HG02759 (cell line): ENCODE data around the gene ENPP6.
"Not testable (repeated sequence)": the region's sequence is repeated elsewhere in the genome, so short reads cannot be mapped to it uniquely, and the experiment has no call there.

Source experiments
- ATAC-seq: cut with Tn5 transposase; IDR thresholded peaks from one replicate; pipeline ENCODE4 v1.9.1; 2021; ENCODE audit warnings: mild to moderate bottlenecking, moderate library complexity; ENCODE audit not compliant: unreplicated experiment

The ENPP6 gene

GRCh38 chr4:184150102-184150839 is 67.4 kb downstream of the ENPP6 start:
- no peak for ATAC-seq

DNA sequence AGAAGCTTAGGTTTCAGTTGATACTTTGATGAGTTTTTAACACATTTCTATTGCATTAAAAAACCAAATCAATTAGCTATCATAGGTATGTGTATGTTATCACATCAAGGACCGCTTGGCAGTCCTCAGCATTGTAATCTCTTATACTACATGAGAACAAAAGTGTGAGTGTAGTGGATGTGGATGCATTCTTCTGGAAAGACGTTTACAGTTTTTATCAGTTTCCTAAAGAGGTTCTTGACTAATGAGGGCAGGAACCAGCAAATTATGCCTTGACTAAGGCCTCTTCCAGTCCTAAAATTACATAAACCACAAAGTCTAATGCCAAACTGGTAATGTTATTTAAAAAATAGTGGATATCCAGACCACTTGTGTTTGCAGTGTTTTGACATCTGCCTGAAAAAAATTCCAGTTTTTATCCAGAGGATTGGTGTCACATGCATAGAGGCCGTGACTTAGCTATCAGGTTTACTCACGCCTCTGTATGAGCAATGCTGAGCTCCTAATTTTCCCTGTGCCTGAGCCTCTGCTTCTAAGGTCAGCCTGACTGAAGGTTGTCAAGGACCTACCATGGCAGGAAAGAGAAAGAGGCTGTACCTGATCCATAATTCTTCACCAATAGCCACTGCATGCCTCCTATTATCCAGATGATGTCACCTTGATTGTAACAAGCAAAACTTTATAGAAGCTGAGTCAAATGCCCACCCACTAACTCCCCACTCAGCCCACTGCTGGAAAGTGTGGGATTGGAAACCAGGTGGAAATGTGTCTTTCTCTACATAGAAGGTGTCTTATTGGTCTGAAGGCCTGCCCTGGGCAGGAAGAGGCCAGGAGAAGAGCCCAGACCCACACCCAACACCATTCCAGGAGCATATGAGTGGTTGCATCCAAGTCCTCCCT is 68.7 kb downstream of the ENPP6 start:
- ATAC-seq: no peak

- no peak for ATAC-seq
Measured at GRCh38 chr4:184147858-184148737, 69.6 kb downstream of the ENPP6 start.

- ATAC-seq: no peak
Measured at GRCh38 chr4:184146951-184147350, 70.7 kb downstream of the ENPP6 start.

GRCh38 chr4:184145596-184145995 is 72.1 kb downstream of the ENPP6 start:
- ATAC-seq: no peak

DNA sequence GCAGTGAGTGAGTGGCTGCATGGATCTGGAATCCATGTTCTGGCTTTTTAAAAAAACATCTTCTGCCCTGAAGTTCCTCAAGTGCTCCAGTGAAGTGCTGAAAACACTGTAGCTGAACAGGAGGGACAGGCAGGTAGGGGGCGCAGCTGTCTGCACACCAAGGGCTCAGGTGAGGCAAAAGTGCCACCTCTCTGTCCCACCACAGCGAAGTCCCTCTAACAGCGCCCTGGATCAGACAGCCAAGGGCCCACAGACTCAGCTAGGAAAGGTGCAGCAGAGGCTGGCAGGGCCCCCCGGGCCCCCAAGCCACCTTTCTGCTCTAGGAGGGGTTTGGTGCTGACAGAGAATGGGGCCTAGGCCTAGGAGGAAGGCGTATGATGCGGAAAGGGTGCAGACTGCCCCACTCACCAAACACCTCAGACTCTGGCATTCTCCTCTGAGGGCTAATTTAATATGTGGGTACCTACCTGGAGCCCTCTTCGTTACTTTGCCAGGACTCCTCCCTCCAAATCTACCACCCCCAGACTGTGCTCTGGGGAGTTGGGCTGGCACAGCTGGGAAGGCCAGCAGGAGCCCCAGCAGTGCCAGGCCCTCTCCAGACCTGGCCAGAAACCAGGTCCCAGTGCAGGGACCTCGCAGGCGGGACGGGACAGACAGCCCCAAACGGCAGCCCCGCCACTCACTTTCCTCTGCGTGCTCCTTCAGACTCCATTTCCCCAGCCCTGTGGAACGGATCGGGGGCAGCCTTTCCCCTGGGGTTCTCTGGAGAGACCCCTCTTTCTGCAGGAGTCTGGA is 73.7 kb downstream of the ENPP6 start:
- ATAC-seq: no peak

DNA sequence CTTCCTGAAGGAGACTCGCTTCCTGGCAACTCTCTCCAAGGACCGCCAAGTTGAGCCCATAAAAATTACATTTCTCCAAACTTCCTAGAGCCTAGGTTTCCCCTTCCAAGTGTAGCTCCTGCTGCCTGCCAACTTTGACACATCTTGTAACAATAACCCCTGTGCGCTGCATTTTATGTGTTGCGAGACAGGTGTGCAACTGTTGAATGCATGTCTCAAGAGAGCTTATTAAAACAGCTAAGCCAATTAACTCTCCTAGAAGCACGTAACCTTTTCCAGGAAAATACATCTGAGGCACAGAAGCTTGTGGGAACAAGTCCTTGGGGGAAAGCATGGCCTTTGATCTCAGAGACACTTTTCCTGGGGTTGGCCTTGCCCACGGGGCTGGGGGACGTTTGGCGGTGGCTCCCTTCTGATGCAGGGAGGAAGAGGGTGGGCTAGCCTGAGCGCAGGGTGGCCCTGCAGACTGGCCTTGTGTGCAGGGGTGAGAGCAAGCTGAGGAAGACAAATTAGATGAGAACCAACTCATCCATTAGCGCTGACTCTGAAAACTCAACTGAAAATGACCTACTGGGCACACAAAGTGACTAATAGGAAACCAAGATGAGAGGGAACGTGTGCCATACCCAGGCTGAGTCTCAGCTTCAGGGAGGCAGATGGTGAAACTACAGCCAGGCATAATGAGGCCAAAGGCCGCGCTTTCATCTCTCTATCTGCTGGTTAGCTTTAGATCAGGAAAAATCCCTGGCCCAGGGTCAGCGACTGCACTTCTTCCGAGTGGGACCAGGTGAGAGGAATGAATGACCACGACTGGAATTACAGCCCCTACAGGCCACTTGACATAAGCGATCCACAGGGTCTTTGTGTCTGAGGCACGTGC is 75.3 kb downstream of the ENPP6 start:
- no peak for ATAC-seq

GRCh38 chr4:184140901-184141300 is 76.8 kb downstream of the ENPP6 start:
- not testable (repeated sequence) for ATAC-seq

DNA sequence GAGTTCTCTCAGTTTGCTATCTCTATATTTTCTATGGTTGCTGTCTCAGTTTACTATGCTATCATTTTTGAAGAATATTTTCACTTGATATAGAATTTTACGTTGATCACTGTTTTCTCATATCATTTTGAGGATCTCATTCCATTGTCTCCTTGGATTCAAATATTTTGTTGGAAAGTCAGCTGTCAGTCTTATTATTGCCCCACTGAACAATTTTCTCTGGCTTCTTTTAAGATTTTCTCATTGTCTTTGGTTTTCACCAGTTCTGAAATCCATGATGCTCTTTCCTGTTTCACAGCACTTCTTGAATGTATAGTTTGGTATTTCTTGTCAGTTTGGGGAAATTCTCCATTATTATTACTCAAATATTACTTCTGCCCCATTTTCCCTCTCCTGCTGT is 81.1 kb downstream of the ENPP6 start:
- ATAC-seq: no peak

DNA sequence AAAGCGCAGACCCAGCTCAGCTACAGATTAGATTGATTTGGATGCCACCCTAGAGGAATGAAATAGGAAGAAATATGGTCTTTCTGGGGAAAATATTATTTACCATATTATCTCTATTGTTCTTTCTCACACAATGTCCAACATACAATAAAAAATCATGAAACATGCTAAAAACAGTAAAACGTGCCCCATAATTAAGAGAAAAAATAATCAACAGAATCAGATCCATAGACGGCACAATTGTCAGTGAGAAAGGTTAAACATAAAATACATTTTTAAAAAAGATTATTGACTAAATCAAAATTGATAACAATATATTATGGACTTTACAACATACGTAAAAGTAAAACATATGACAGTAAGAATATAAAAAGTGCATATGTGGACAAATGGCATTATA is 90.9 kb downstream of the ENPP6 start:
- ATAC-seq: no peak

DNA sequence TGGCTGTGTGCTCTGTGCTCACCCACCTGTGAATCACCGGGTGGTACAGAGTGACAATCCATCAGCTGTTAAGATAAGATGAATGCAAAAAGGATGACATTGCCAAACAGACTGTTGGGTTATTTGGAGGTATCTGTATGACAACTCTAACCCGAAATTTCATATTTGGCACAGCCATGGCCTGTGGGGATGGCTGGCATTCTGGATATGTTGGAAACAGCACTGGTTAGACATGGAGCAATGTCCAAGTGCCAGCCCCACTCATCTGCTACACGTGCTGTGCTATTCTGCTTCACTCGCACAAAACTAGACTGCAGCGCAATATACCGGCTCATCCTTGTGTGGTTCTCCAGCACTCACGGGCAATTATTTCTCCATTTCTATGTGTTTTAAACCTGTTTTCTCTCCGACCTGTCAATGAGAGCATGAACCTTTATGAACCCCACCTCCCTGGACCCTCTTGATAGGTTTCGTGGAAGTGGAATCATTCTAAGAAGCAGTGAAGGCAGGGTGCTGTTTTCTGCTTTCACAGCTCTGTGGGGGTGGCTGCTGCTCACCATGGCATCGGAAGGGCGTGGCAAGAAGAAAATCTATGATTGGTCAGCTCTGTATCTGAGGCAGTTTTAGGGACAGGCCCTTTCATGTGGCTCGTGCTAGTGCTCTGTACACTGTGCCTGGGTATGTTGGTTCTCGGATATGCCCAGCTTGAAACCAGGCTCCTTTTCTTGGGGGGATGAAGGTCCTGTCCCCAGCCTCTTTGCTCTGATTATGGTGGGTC is 94.9 kb downstream of the ENPP6 start:
- ATAC-seq: no peak

GRCh38 chr4:184120549-184121127 is 97.0 kb downstream of the ENPP6 start:
- ATAC-seq: no peak

GRCh38 chr4:184117662-184118199 is 99.9 kb downstream of the ENPP6 start:
- ATAC-seq: no peak

DNA sequence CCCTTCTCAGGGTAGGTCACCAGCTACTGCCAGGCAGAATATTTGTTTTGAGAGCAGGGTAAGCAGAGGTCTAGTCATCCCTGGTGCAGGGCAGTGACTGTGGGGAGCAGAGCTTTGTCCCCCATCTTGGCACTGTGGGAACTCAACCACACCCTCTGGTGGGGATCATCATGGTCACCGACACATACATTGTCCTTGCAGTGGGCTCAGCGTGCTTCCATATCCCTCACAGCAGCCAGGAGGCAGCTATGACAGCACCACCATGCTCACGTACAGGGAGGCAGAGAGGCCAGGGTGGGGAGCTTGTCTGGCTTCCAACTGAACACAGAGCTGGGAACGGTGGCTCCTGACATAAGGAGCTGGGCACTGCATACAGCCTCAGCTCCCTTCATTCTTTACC is 102.3 kb downstream of the ENPP6 start:
- ATAC-seq: no peak

DNA sequence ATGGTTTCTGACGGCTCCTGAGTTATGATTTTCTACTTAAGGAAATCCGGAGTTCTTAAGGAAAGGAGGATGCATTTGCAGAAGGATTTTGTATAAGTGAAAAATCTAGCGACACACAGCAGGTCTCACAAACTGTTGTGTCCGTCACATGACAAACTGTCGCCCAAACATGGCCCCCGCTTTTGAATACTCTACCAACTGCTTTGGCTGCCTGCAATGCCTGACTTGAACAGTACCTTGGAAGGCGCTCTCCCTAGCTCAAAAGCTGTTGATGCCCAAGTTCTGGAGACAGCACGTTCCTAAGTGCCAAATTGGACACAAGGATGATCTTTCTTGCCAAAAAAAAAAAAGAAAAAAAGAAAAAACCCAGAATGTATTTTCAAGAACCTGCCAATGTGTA is 103.2 kb downstream of the ENPP6 start:
- no peak for ATAC-seq

DNA sequence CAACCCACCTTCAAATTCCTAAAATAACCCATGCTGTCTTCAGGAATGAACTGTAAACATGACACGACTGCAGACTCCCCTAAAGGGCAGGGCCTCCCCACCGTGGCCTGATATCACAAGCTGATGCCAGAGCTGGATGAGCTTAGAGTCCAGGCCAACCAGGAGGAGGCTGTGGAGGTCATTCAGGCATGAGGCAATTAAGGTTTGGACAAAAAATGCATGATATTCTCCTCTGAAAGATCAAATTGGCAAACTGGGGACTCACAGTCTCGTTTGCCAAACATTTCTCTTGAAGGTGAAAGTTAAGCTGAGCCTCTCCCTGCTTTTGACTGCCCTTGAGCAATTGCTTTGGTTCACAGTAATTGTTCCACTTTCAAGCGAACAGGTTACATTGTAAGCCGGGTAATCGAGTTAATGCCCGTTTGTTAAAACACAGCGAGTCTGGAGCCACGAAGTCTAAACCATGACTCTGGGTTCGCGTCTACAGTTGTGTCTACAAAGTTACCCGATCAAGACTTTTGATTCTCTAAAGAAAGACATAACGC is 105.6 kb downstream of the ENPP6 start:
- no peak for ATAC-seq

DNA sequence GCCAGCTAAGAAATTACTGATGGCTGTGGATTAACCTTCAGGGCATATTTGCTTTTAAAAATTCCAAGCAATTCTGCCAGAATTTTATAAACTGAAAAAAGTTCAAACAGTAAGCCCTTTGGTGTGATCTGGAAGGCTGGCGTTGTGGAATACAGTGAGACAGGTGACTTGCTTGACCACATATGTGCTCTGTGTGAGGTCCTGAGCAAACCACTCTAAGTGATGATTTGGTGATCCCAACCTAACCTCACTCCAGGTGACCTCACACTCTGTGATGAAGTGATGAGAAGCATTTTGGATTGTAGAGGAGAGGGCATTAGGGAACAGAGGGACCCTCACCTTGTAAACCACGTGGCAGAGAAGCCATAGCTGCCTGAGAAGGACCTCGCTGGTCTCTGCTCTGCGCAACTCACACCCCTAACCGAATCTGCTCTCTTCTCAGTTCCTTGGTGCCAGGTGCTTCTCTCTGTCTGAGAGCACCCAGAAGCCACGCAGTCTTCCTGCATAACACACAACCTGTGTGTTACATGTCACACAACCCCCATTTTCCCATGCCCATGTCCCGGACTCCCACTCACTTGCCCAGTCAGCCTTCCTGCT is 106.3 kb downstream of the ENPP6 start:
- ATAC-seq: no peak
